ENCODE measurements around the gene SRR. TPM values are rescaled to one million over a fixed set of nuclear protein-coding genes. Genes with fewer than 3 reads are reported as not detected.
A peak's percentile ranks its signal among the peaks of the same experiment; 100 is the strongest.

The SRR gene
- total and polyA plus RNA-seq, 8 donors = 1.2 to 44.0 (median 9.8) TPM

GRCh38 chr17:2366747-2367494 is 63.2 kb downstream of the SRR start:
- TF ChIP-seq CTCF (IDR thresholded peaks at IDR 0.05) (no peak), POLR2AphosphoS5 (IDR thresholded peaks at IDR 0.05) (no peak), EP300 (IDR thresholded peaks at IDR 0.05) (no peak), POLR2A (IDR thresholded peaks at IDR 0.05) (no peak)
- Histone ChIP-seq H3K9me3 (no peaks in the 10 kb centered on the region), H3K4me1 (peaks cover 0 to 26% (median 11%) of the 10 kb centered on the region in 4 donors), H3K27me3 (no peaks in the 10 kb centered on the region), H3K36me3 (peaks cover 13 to 82% (median 73%) of the 10 kb centered on the region in 4 donors), H3K27ac (peak overlapping the region in 1 of 5 donors; percentile 62), H3K4me3 (no peak overlapping the region)
- intact Hi-C loops (cut with DNase I; ENCODE audit: low total_unique reads) = loop anchor here (10.0 kb wide), 1 partner anchor 48 kb away; no protein-coding TSS in a partner anchor
- 80 to 86% (median 84%) methylated on average over 26 of the region's 26 CpGs for WGBS, 5 donors
- no peak for DNase-seq

- H3K4me3 ChIP-seq = no peak overlapping the region
- H3K27me3 ChIP-seq = no peaks in the 10 kb centered on the region
- peaks cover 0 to 26% (median 11%) of the 10 kb centered on the region in 4 donors for H3K4me1 ChIP-seq
- no peaks in the 10 kb centered on the region for H3K9me3 ChIP-seq
- intact Hi-C loops (cut with DNase I; ENCODE audit: low total_unique reads) = loop anchor here (10.0 kb wide), 1 partner anchor 46 kb away; no protein-coding TSS in a partner anchor
- no peak for DNase-seq
- no peak for TF ChIP-seq EP300 (IDR thresholded peaks at IDR 0.05)
- no peak for TF ChIP-seq CTCF (IDR thresholded peaks at IDR 0.05)
- TF ChIP-seq POLR2AphosphoS5 (IDR thresholded peaks at IDR 0.05) = no peak
- no peak for TF ChIP-seq POLR2A (IDR thresholded peaks at IDR 0.05)
- H3K36me3 ChIP-seq = peaks cover 13 to 84% (median 74%) of the 10 kb centered on the region in 4 donors
- H3K27ac ChIP-seq = peak overlapping the region in 2 of 5 donors; percentile 8 to 62
- WGBS, 5 donors = 69 to 93% (median 83%) methylated on average over 6 to 8 of the region's 8 CpGs
Measured at GRCh38 chr17:2368359-2368758, 64.6 kb downstream of the SRR start.

- peak overlapping the region in 1 of 5 donors; percentile 62 for H3K27ac ChIP-seq
- H3K4me3 ChIP-seq = no peak overlapping the region
- TF ChIP-seq POLR2A (IDR thresholded peaks at IDR 0.05) (no peak), POLR2AphosphoS5 (IDR thresholded peaks at IDR 0.05) (no peak), EP300 (IDR thresholded peaks at IDR 0.05) (no peak), CTCF (IDR thresholded peaks at IDR 0.05) (no peak)
- no peaks in the 10 kb centered on the region for H3K27me3 ChIP-seq
- no peaks in the 10 kb centered on the region for H3K9me3 ChIP-seq
- intact Hi-C loops (cut with DNase I; ENCODE audit: low total_unique reads) = loop anchor here (10.0 kb wide), 1 partner anchor 46 kb away; no protein-coding TSS in a partner anchor
- 67 to 82% (median 76%) methylated on average over 5 of the region's 5 CpGs for WGBS, 5 donors
- H3K4me1 ChIP-seq = peaks cover 0 to 26% (median 11%) of the 10 kb centered on the region in 4 donors
- peak in 1 of 2 donors; percentile 63 for DNase-seq
- H3K36me3 ChIP-seq = peaks cover 13 to 84% (median 74%) of the 10 kb centered on the region in 4 donors
Measured at GRCh38 chr17:2369039-2369438, 65.3 kb downstream of the SRR start.

GRCh38 chr17:2369551-2370210 is 65.9 kb downstream of the SRR start:
- Histone ChIP-seq H3K4me1 (peaks cover 0 to 26% (median 11%) of the 10 kb centered on the region in 4 donors), H3K36me3 (peaks cover 10 to 84% (median 73%) of the 10 kb centered on the region in 4 donors), H3K27ac (peak overlapping the region in 2 of 5 donors; percentile 8 to 62), H3K4me3 (no peak overlapping the region), H3K27me3 (no peaks in the 10 kb centered on the region), H3K9me3 (no peaks in the 10 kb centered on the region)
- no peak for DNase-seq
- intact Hi-C loops (cut with DNase I; ENCODE audit: low total_unique reads) = loop anchor here (10.0 kb wide), 1 partner anchor 45 kb away; no protein-coding TSS in a partner anchor
- TF ChIP-seq POLR2AphosphoS5 (IDR thresholded peaks at IDR 0.05) (no peak), EP300 (IDR thresholded peaks at IDR 0.05) (no peak), CTCF (IDR thresholded peaks at IDR 0.05) (no peak), POLR2A (IDR thresholded peaks at IDR 0.05) (no peak)
- 58 to 77% (median 73%) methylated on average over 16 to 20 of the region's 20 CpGs for WGBS, 5 donors

All from stomach (tissue), 9 donors.